K562 (cell line): ENCODE data around the gene CCDC141. TPM values are rescaled to one million over a fixed set of nuclear protein-coding genes. Genes with fewer than 3 reads are reported as not detected.

ENCODE experiments used
- ATAC-seq: fragments of 200-7000 bp; cut with Tn5 transposase; 3 replicates; pipeline ENCODE4 v1.9.1; 2020; ENCODE audit warnings: moderate library complexity
- BruUV-seq: library from RNA; stranded (reverse); fragments of 400-500 nt; replicated peaks from 2 replicates; lab custom pipeline; 2021; lab: Mats Ljungman, UMichigan
- CTCF ChIA-PET: fragments of 300-600 bp; formaldehyde crosslinking; extraction: SDS; loops from one replicate; lab custom pipeline; 2021; ENCODE audit warnings: low intra/inter-chr PET ratio; lab: Yijun Ruan, JAX
- POLR2A ChIA-PET: fragments of 300-600, 350-650 bp; sonication (Branson Sonifier 250); formaldehyde crosslinking; extraction: SDS; loops from one replicate; lab custom pipeline; 2021; ENCODE audit warnings: antibody characterized with exemption, inconsistent platforms; lab: Yijun Ruan, JAX
- DNase-seq, 4 experiments: peaks; one replicate each; pipeline versions ENCODE4 v3.0.0 to v3.0.0-alpha.2; 2011 to 2018; ENCODE audit warnings: low spot score in 3 of 4, mixed read lengths in 3 of 4; ENCODE audit errors: extremely low read depth in 1 of 4
- FAIRE-seq: peaks from 2 replicates; lab custom pipeline; 2011; peaks lifted over from hg19 to GRCh38; lab: Jason Lieb, UNC
- H2AFZ ChIP-seq: 2 replicates; pipeline ENCODE4 v1.6.0; 2011; ENCODE audit warnings: low read depth, low read length, control low read depth, inconsistent platforms
- H3K27ac ChIP-seq: fragments of 200-600 bp; 3 replicates; pipeline ENCODE4 v1.8.0; 2011; ENCODE audit warnings: low read depth, mild to moderate bottlenecking, control low read depth, inconsistent platforms, low read length, moderate library complexity, mixed read lengths; ENCODE audit errors: extremely low read depth
- H3K27me3 ChIP-seq, 2 experiments: fragments of 300-600 bp in 1 of 2; 2 replicates in 1 of 2; 3 replicates in 1 of 2; pipeline versions ENCODE4 v1.6.0 to v1.8.0; 2011; ENCODE audit warnings: inconsistent platforms in 2 of 2, low read length in 2 of 2, mild to moderate bottlenecking in 1 of 2, mixed read lengths in 1 of 2, moderate library complexity in 1 of 2; ENCODE audit not compliant: control insufficient read depth in 2 of 2, insufficient read depth in 2 of 2
- H3K36me3 ChIP-seq: fragments of 300-600 bp; 3 replicates; pipeline ENCODE4 v1.8.0; 2011; ENCODE audit warnings: mild to moderate bottlenecking, low read length, inconsistent platforms; ENCODE audit not compliant: control insufficient read depth, insufficient read depth
- H3K4me1 ChIP-seq, 2 experiments: fragments of 200-600 bp in 1 of 2; replicated peaks in 1 of 2; 2 replicates in 1 of 2; 3 replicates in 1 of 2; pipeline versions ENCODE4 v1.5.1 to v1.8.0; 2011; ENCODE audit warnings: inconsistent platforms in 2 of 2, low read length in 2 of 2, mild to moderate bottlenecking in 1 of 2, mixed read lengths in 1 of 2, moderate library complexity in 1 of 2; ENCODE audit not compliant: control insufficient read depth in 2 of 2, insufficient read depth in 2 of 2
- H3K4me2 ChIP-seq: 2 replicates; pipeline ENCODE4 v1.6.1; 2011; ENCODE audit warnings: low read length, control low read depth, inconsistent platforms, mixed read lengths; ENCODE audit not compliant: insufficient read depth
- H3K4me3 ChIP-seq: fragments of 200-600 bp; sonication (generic), shearing (Covaris generic); 2 replicates; pipeline ENCODE4 v1.5.1; 2016; ENCODE audit warnings: control low read depth, inconsistent platforms
- H3K79me2 ChIP-seq: fragments of 200-600 bp; 3 replicates; pipeline ENCODE4 v1.8.0; 2011; ENCODE audit warnings: low read length, inconsistent platforms; ENCODE audit not compliant: control insufficient read depth, insufficient read depth
- H3K9ac ChIP-seq, 2 experiments: 2 replicates each; pipeline versions ENCODE4 v1.6.0 to v1.6.1; 2011; ENCODE audit warnings: low read depth in 2 of 2, low read length in 2 of 2, control low read depth in 1 of 2, inconsistent platforms in 1 of 2, mild to moderate bottlenecking in 1 of 2, mixed read lengths in 1 of 2; ENCODE audit not compliant: insufficient read depth in 1 of 2
- H3K9me1 ChIP-seq: one replicate; pipeline ENCODE4 v1.6.0; 2011; ENCODE audit warnings: inconsistent platforms, mild to moderate bottlenecking, low read length, moderate library complexity; ENCODE audit not compliant: control insufficient read depth, insufficient read depth
- H3K9me3 ChIP-seq: replicated peaks from 2 replicates; pipeline ENCODE4 v1.5.1; 2011; ENCODE audit warnings: low read depth, low read length, inconsistent platforms; ENCODE audit not compliant: control insufficient read depth, insufficient read depth
- H4K20me1 ChIP-seq: replicated peaks from 2 replicates; pipeline ENCODE4 v1.6.1; 2011; ENCODE audit warnings: low read length, inconsistent platforms, mixed read lengths; ENCODE audit not compliant: control insufficient read depth, insufficient read depth
- ELF4 ChIP-seq: fragments of 450-650 bp; formaldehyde crosslinking; IDR thresholded peaks from 2 replicates; pipeline ENCODE4 v1.4.0; 2022; ENCODE audit warnings: missing genetic modification characterization
- ESRRA ChIP-seq: fragments of 450-650 bp; IDR thresholded peaks from 2 replicates; pipeline ENCODE4 v1.6.1; 2014; ENCODE audit warnings: low read depth, mild to moderate bottlenecking, moderate library complexity, borderline replicate concordance
- ETV6 ChIP-seq, 3 experiments: fragments of 150-350 bp in 1 of 3; sonication (generic) in 1 of 3; formaldehyde crosslinking in 1 of 3; IDR thresholded peaks; 2 replicates each; pipeline versions ENCODE4 v1.6.1 to v1.8.0; 2014 to 2022; ENCODE audit warnings: borderline replicate concordance in 2 of 3, low read depth in 2 of 3, antibody characterized with exemption in 1 of 3, low read length in 1 of 3, mild to moderate bottlenecking in 1 of 3, missing genetic modification reagents in 1 of 3
- HMBOX1 ChIP-seq: sonication (generic); IDR thresholded peaks from 2 replicates; pipeline ENCODE4 v1.6.1; 2016
- ILF3 ChIP-seq: fragments of 450-650 bp; IDR thresholded peaks from 2 replicates; pipeline ENCODE4 v1.6.1; 2018; ENCODE audit warnings: antibody characterized with exemption, mild to moderate bottlenecking, moderate library complexity, borderline replicate concordance
- LEF1 ChIP-seq: fragments of 450-650 bp; IDR thresholded peaks from 2 replicates; pipeline ENCODE4 v1.6.1; 2016; ENCODE audit warnings: mild to moderate bottlenecking
- MED1 ChIP-seq: sonication (generic); formaldehyde crosslinking; IDR thresholded peaks from 2 replicates; pipeline ENCODE4 v1.8.1; 2023; ENCODE audit warnings: missing genetic modification reagents, borderline replicate concordance
- NR3C1 ChIP-seq: sonication (generic); formaldehyde crosslinking; IDR thresholded peaks from 2 replicates; pipeline ENCODE4 v1.8.1; 2022; ENCODE audit warnings: missing genetic modification reagents
- PCBP1 ChIP-seq: fragments of 200-400 bp; formaldehyde crosslinking; IDR thresholded peaks from 2 replicates; pipeline ENCODE4 v1.6.1; 2018; ENCODE audit warnings: mild to moderate bottlenecking, low read depth, low read length; ENCODE audit not compliant: poor library complexity, severe bottlenecking
- PHF20 ChIP-seq: fragments of 450-650 bp; IDR thresholded peaks from 2 replicates; pipeline ENCODE4 v1.6.1; 2018; ENCODE audit not compliant: partially characterized antibody
- ZNF224 ChIP-seq: sonication (generic); formaldehyde crosslinking; IDR thresholded peaks from 2 replicates; pipeline ENCODE4 v1.8.0; 2022; ENCODE audit warnings: mild to moderate bottlenecking, missing genetic modification reagents
- ZNF77 ChIP-seq: fragments of 250-450 bp; sonication (Bioruptor Pico); IDR thresholded peaks from 2 replicates; pipeline ENCODE4 v1.5.0; 2020
- WGBS: fragments of 100-300 bp; shearing (Covaris generic); methylation state at CpG from one replicate; pipeline ENCODE4 v1.1.6; 2016; ENCODE audit warnings: low coverage, mixed read lengths; ENCODE audit not compliant: insufficient coverage; ENCODE audit errors: missing lambda C conversion rate; 5-methylcytosine and 5-hydroxymethylcytosine counted together
- in situ Hi-C: fragments of 300-500 bp; cut with MboI; formaldehyde crosslinking; loops from 4 replicates; pipeline ENCODE4 v1.15.0; 2018; ENCODE audit warnings: inconsistent platforms, mixed read lengths
- intact Hi-C: fragments of 100-400 bp; cut with micrococcal nuclease; formaldehyde crosslinking; loops from 2 replicates; pipeline ENCODE4 v1.14.2; 2022
- polyA plus RNA-seq, 8 experiments: library from polyadenylated mRNA; depleted of rRNA in 4 of 8; stranded (reverse) in 5 of 8; unstranded in 3 of 8; fragments of >200 nt; fragmentation: Nextera tagmentation in 2 of 8; fragmentation: Illumina TruSeq in 1 of 8; extraction: Ambion mirVana in 2 of 8; extraction: Trizol in 1 of 8; gene quantifications; 2 replicates each; pipeline versions ENCODE4 v1.2.1 to v1.2.3, GENCODE V29; 2011 to 2014; ENCODE audit warnings: inconsistent platforms in 1 of 8, missing spikeins in 1 of 8
- total RNA-seq, 7 experiments: library from RNA; depleted of rRNA in 6 of 7; stranded (reverse); fragments of >200 nt in 6 of 7; fragmentation: Illumina TruSeq in 2 of 7; extraction: Trizol in 2 of 7; gene quantifications; 2 replicates each; pipeline versions ENCODE4 v1.2.1 to v1.2.3, GENCODE V29; 2011 to 2021; ENCODE audit warnings: low replicate concordance in 1 of 7
- TF ChIP-seq, protein P1 (sequence below): sonication (generic); formaldehyde crosslinking; IDR thresholded peaks from 2 replicates; pipeline ENCODE4 v1.8.1; 2023; ENCODE audit warnings: missing genetic modification reagents, mild to moderate bottlenecking, borderline replicate concordance

CCDC141 gene
- total and polyA plus RNA-seq, 9 of the 15 experiments (the other 6 are each of a cell fraction or from before 2014, with no cell fraction given), result 0.09 TPM; not detected in 8

DNA sequence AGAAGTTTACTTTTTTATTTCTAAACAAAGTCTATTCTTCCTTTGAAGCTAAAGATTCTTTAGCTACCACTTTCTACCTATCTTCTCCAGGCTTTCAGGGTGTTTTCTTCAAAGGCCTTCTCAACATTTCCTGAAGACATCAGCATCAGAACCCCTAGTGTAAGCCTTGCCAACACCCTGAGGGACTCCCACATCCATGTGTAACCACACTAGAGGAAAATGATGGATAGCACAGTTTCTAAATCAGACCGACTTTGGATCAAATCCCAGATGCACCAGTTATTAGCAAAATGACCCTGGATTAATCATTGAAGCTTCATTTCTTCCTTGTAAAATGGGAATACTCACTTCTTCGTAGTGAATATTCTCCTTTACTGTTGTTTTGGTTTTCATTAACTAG, 238.0 kb downstream of the CCDC141 start (continued):
- TF ChIP-seq, protein P1, sequence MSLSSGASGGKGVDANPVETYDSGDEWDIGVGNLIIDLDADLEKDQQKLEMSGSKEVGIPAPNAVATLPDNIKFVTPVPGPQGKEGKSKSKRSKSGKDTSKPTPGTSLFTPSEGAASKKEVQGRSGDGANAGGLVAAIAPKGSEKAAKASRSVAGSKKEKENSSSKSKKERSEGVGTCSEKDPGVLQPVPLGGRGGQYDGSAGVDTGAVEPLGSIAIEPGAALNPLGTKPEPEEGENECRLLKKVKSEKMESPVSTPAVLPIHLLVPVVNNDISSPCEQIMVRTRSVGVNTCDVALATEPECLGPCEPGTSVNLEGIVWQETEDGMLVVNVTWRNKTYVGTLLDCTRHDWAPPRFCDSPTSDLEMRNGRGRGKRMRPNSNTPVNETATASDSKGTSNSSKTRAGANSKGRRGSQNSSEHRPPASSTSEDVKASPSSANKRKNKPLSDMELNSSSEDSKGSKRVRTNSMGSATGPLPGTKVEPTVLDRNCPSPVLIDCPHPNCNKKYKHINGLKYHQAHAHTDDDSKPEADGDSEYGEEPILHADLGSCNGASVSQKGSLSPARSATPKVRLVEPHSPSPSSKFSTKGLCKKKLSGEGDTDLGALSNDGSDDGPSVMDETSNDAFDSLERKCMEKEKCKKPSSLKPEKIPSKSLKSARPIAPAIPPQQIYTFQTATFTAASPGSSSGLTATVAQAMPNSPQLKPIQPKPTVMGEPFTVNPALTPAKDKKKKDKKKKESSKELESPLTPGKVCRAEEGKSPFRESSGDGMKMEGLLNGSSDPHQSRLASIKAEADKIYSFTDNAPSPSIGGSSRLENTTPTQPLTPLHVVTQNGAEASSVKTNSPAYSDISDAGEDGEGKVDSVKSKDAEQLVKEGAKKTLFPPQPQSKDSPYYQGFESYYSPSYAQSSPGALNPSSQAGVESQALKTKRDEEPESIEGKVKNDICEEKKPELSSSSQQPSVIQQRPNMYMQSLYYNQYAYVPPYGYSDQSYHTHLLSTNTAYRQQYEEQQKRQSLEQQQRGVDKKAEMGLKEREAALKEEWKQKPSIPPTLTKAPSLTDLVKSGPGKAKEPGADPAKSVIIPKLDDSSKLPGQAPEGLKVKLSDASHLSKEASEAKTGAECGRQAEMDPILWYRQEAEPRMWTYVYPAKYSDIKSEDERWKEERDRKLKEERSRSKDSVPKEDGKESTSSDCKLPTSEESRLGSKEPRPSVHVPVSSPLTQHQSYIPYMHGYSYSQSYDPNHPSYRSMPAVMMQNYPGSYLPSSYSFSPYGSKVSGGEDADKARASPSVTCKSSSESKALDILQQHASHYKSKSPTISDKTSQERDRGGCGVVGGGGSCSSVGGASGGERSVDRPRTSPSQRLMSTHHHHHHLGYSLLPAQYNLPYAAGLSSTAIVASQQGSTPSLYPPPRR (CRISPR knock-in tag), result no peak
- TF ChIP-seq PHF20, result no peak
- TF ChIP-seq PCBP1, result no peak
- no peak for TF ChIP-seq NR3C1 (CRISPR knock-in tag)
- no peak for TF ChIP-seq ESRRA
- TF ChIP-seq, all 486 proteins: peak for 0

DNA sequence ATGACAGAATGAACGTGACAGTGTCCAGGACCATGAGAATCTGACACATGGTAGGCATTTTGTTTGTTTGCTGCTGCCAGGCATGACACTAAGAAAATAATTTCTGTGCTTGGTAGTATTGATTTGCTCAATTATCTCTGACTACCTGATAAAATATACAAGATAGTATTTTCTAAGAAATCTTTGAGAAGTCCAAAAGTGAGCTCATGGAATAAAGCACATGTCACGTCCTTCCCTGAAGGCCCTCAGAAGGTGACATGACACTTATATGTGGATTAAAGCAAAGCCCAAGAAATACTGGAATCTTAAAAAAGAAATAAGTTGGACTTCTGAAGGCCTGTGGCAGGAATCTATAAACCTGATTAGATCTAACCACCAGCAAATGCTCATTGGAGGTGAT, 238.9 kb downstream of the CCDC141 start:
- in situ Hi-C loops, result no loop called here
- no peak overlapping the region for H3K9ac ChIP-seq
- no peaks in the 10 kb centered on the region for H3K27me3 ChIP-seq
- no peak overlapping the region for H2AFZ ChIP-seq
- intact Hi-C loops, result no loop called here
- no peaks in the 10 kb centered on the region; a peak in 1 of 5 replicates for H3K4me1 ChIP-seq
- H3K79me2 ChIP-seq, result no peaks in the 10 kb centered on the region
- H3K4me3 ChIP-seq, result no peak overlapping the region
- ChIA-PET CTCF (interaction anchor here (0.7 kb wide), 1 partner anchor 81 kb away, joined by 3 read pairs; no protein-coding TSS in a partner anchor), POLR2A (interaction anchor here (0.8 to 1.8 kb wide), 2 partner anchors 11 to 68 kb away, joined by 3 to 4 read pairs; no protein-coding TSS in a partner anchor)
- no peak overlapping the region for H3K4me2 ChIP-seq
- no peaks in the 10 kb centered on the region for H4K20me1 ChIP-seq
- BruUV-seq, result no TSS peak
- WGBS, result 0% methylated on average over 2 of the region's 2 CpGs
- FAIRE-seq, result no peak
- no peaks in the 10 kb centered on the region for H3K9me1 ChIP-seq
- H3K36me3 ChIP-seq, result no peaks in the 10 kb centered on the region
- no peak for DNase-seq
- H3K9me3 ChIP-seq, result no peaks in the 10 kb centered on the region
- no peak overlapping the region for H3K27ac ChIP-seq
- ATAC-seq, result no peak
- TF ChIP-seq ZNF77 (CRISPR knock-in tag) (no peak), ELF4 (CRISPR knock-in tag) (no peak), HMBOX1 (no peak), ILF3 (no peak), ZNF224 (no peak), MED1 (CRISPR knock-in tag) (no peak), LEF1 (no peak), ETV6 (IDR thresholded peaks at IDR 0.05; ENCODE audit: borderline replicate concordance in 1 of 2, low read depth in 2 of 2, low read length in 1 of 2) (no peak), ETV6 (CRISPR knock-in tag; IDR thresholded peaks at IDR 0.05; ENCODE audit: borderline replicate concordance) (no peak)
